Measurements from ENCODE around the gene ANKMY1. TPM values are rescaled to one million over a fixed set of nuclear protein-coding genes. Genes with fewer than 3 reads are reported as not detected.

Gene ANKMY1
- total and polyA plus RNA-seq, 2 experiments from 2014 or later: 2.3 to 8.9 TPM

GRCh38 chr2:240462073-240462706 is 95.6 kb downstream of the ANKMY1 start:
- Mint-ChIP-seq H3K36me3 (ENCODE audit: low read depth) (peaks cover 3% of the 10 kb centered on the region; the same call in 1 of the 3 replicates), H3K4me1 (peaks cover 11% of the 10 kb centered on the region; the same call in 2 of the 3 replicates), H3K4me3 (no peak overlapping the region), H3K27ac (no peak overlapping the region), H3K9me3 (no peaks in the 10 kb centered on the region), H3K27me3 (ENCODE audit: insufficient read depth, low read depth, poor library complexity) (peaks cover 3% of the 10 kb centered on the region)
- no peak overlapping the region for H3K27ac ChIP-seq (ENCODE audit: low read depth)
- no peaks in the 10 kb centered on the region for H3K27me3 ChIP-seq (ENCODE audit: insufficient read depth)
- no peak overlapping the region for H3K4me3 ChIP-seq
- 0 out of 2 replicates have a peak, but pooled peaks cover 3% of the 10 kb centered on the region for H3F3A ChIP-seq (replicated peaks; ENCODE audit: low read depth)
- no peaks in the 10 kb centered on the region for H3K79me2 ChIP-seq (replicated peaks; ENCODE audit: insufficient read depth)
- H4K20me1 ChIP-seq (replicated peaks; ENCODE audit: insufficient read depth): no peaks in the 10 kb centered on the region; the same call in 1 of the 2 replicates
- no peak for TF ChIP-seq EZH2phosphoT487 (IDR thresholded peaks at IDR 0.05; ENCODE audit: unreplicated experiment)
- TF ChIP-seq JUNB (IDR thresholded peaks at IDR 0.05; ENCODE audit: unreplicated experiment): no peak
- TF ChIP-seq CREB1 (CRISPR knock-in tag; IDR thresholded peaks at IDR 0.05; ENCODE audit: low read depth): no peak
- no peak for TF ChIP-seq ZNF331 (CRISPR knock-in tag; IDR thresholded peaks at IDR 0.05; ENCODE audit: low read depth)
- TF ChIP-seq EZH2 (IDR thresholded peaks at IDR 0.05; ENCODE audit: low read depth, unreplicated experiment): no peak
- TF ChIP-seq, protein P1, sequence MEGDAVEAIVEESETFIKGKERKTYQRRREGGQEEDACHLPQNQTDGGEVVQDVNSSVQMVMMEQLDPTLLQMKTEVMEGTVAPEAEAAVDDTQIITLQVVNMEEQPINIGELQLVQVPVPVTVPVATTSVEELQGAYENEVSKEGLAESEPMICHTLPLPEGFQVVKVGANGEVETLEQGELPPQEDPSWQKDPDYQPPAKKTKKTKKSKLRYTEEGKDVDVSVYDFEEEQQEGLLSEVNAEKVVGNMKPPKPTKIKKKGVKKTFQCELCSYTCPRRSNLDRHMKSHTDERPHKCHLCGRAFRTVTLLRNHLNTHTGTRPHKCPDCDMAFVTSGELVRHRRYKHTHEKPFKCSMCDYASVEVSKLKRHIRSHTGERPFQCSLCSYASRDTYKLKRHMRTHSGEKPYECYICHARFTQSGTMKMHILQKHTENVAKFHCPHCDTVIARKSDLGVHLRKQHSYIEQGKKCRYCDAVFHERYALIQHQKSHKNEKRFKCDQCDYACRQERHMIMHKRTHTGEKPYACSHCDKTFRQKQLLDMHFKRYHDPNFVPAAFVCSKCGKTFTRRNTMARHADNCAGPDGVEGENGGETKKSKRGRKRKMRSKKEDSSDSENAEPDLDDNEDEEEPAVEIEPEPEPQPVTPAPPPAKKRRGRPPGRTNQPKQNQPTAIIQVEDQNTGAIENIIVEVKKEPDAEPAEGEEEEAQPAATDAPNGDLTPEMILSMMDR (conservative IDR thresholded peaks at IDR 0.05; ENCODE audit: low read depth in 2 of 2): no peak
- TF ChIP-seq ZNF114 (CRISPR knock-in tag; IDR thresholded peaks at IDR 0.05): no peak
- no peak for TF ChIP-seq NANOG (IDR thresholded peaks at IDR 0.05; ENCODE audit: borderline replicate concordance)
- no peak for TF ChIP-seq POLR2AphosphoS5 (IDR thresholded peaks at IDR 0.05; ENCODE audit: low read depth)
- TF ChIP-seq STAT1 (IDR thresholded peaks at IDR 0.05; ENCODE audit: unreplicated experiment): no peak
- TF ChIP-seq, protein P2, sequence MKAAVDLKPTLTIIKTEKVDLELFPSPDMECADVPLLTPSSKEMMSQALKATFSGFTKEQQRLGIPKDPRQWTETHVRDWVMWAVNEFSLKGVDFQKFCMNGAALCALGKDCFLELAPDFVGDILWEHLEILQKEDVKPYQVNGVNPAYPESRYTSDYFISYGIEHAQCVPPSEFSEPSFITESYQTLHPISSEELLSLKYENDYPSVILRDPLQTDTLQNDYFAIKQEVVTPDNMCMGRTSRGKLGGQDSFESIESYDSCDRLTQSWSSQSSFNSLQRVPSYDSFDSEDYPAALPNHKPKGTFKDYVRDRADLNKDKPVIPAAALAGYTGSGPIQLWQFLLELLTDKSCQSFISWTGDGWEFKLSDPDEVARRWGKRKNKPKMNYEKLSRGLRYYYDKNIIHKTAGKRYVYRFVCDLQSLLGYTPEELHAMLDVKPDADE (IDR thresholded peaks at IDR 0.05): no peak
- TF ChIP-seq REST (IDR thresholded peaks at IDR 0.05; ENCODE audit: unreplicated experiment): no peak
- TF ChIP-seq ZNF462 (CRISPR knock-in tag; IDR thresholded peaks at IDR 0.05): no peak
- no peaks in the 10 kb centered on the region for H3K9me2 ChIP-seq (ENCODE audit: insufficient read depth)
- DNase-seq (ENCODE audit: low spot score): no peak
- no peak overlapping the region for H3K4me2 ChIP-seq
- H2AFZ ChIP-seq: no peak overlapping the region
- H3K4me1 ChIP-seq (ENCODE audit: insufficient read depth): peaks cover 12% of the 10 kb centered on the region; the same call in 1 of the 2 replicates
- no peak for ATAC-seq
- H3K36me3 ChIP-seq (ENCODE audit: insufficient read depth): no peaks in the 10 kb centered on the region
